Inflammatory macrophage treated with lipopolysaccharide for 4 hours (primary cell): ENCODE measurements around the gene NSL1.
"Not testable (repeated sequence)": the region's sequence is repeated elsewhere in the genome, so short reads cannot be mapped to it uniquely, and the experiment has no call there.

ENCODE experiments used
- DNase-seq: peaks from one replicate; pipeline ENCODE4 v3.0.0-alpha.2; 2020

Gene NSL1, protein sequence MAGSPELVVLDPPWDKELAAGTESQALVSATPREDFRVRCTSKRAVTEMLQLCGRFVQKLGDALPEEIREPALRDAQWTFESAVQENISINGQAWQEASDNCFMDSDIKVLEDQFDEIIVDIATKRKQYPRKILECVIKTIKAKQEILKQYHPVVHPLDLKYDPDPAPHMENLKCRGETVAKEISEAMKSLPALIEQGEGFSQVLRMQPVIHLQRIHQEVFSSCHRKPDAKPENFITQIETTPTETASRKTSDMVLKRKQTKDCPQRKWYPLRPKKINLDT

GRCh38 chr1:212791676-212792395 lies at the start of gene NSL1, which contains the start of gene TATDN3:
Gene NSL1, minus strand, starts transcription at chr1:212791777. Its CDS starts 14 bp downstream, at chr1:212791763.
Gene TATDN3, plus strand, starts transcription at chr1:212791894. Its CDS starts 28 bp downstream, at chr1:212791922.
- DNase-seq: peak; percentile 92

DNA sequence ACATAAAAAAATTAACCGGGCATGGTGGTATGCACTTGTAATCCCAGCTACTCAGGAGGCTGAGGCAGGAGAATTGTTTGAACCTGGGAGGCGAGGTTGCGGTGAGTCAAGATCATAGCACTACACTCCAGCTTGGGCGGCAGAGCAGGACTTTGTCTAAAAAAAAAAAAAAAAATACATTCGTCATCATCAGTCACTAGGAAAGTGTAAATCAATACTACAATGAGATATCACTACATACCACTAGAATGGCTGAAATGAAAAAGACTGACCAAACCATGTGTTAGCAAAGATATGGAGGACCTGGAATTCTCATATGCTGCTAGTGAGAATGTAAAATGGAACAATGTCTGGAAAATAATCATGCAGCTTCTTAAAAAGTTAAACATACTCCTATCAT lies 46.6 kb upstream of the NSL1 start:
- DNase-seq: no peak

DNA sequence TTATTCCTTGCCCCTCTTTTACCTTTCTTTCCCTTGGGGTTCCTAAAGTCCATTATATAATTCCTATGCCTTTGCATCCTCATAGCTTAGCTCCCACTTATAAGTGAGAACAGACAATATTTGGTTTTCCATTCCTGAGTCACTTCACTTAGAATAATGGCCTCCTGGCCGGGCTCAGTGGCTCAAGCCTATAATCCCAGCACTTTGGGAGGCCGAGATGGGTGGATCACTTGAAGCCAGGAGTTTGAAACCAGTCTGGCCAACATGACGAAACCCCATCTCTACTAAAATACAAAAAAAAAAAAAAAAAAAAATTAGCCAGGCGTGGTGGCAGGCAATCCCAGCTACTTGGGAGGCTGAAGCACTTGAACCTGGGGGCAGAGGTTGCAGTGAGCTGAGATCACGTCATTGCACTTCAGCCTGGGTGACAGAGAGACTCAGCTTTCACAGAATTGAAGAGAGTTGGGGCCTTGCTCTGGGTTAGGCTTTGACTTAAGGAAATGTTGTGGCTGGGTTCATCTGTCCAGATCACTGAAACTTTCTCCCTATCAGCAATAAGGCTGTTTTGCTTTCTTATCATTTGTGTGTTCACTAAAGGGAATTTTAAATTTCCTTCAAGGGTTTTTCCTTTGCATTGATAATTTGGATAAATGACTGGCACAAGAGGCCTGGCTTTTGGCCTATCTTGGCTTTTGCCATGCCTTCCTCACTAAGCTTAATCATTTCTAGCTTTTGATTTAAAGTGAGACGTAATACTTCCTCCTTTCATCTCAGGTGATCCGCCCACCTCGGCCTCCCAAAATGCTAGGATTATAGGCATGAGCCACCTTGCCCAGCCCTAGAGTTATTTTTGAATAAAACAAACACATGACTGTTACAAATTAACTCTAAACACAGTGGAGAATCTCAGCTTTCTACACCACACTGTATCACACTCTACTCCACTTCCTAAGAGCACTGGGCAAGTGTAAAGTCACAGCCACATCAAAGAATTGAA lies 41.9 kb upstream of the NSL1 start:
- not testable (repeated sequence) for DNase-seq

DNA sequence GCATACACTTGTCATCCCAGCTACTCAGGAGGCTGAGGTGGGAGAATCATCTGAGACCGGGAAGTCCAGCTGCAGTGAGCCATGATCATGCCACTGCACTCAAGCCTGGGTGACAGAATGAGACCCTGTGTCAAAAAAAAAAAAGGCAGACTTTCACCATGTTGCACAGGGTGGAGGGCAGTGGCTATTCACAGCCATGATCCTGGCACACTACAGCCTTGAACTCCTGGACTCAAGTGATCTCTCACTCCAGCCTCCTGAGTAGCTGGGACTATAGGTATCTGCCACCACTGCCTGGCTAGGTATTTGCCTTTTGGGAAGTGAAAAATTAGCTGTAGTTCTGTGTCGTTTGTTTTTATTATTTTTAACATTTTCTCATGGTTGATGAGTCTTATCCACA lies 36.8 kb upstream of the NSL1 start:
- no peak for DNase-seq

GRCh38 chr1:212827831-212828278 lies 36.3 kb upstream of the NSL1 start:
- no peak for DNase-seq

GRCh38 chr1:212827171-212827776 lies 35.7 kb upstream of the NSL1 start:
- DNase-seq: no peak

- DNase-seq: no peak
These were observed 34.3 kb upstream of the NSL1 start for GRCh38 chr1:212825798-212826452.

DNA sequence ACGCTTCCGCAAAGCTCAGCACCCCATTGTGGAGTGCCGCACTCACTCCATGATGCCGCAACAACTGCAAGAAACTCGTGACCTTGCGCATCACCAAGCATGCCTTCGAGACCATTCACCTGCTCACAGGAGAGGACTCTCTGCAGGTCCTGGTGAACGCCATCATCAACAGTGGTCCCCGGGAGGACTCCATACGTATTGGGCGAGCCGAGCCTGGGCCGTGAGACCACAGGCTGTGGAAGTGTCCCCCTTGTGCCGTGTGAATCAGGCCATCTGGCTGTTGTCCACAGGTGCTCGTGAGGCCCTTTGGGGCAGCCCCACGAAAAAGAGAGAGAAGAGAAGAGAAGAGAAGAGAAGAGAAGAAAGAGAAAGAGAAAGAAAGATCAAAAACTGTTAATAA lies 32.6 kb upstream of the NSL1 start:
- DNase-seq: no peak

DNA sequence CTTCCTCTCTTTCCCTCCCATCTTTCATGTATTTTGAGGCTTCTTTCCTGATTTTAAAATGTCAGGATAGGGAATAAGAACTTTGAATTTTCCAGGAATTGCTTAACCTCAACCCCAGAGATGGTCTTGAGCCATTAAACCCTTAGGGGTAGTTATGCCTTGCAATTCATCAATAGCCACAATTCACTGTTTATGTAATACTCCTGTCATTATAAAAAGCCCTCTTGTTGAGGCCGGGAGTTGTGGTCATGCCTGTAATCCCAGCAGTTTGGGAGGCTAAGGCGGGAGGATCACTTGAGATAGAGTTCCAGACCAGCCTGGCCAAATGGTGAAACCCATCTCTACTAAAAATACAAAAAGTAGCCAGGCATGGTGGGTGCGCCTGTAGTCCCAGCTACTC lies 31.4 kb upstream of the NSL1 start:
- no peak for DNase-seq

DNA sequence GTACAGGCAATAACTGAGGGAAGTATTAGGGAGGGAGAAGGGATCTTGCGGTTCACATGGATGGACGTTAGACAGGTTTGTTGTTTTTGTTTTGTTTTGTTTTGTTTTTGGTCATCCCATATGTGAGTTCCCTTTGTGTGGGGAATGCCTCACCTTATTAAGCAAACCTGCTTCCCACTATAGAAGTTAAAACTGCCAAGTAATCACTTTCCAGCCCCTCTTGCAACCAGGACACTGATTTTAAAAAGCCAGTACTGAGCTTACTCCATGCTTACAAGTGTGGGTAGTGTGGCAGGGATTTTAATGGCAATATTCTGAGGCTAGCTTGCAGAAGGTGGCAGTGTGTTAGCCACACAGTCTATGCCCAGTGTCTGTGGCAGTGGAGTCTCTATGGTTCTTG lies 29.4 kb upstream of the NSL1 start:
- DNase-seq: no peak

GRCh38 chr1:212819726-212820125 lies 28.1 kb upstream of the NSL1 start:
- DNase-seq: peak; percentile 89

GRCh38 chr1:212816567-212817278 lies 25.1 kb upstream of the NSL1 start:
- DNase-seq: no peak

DNA sequence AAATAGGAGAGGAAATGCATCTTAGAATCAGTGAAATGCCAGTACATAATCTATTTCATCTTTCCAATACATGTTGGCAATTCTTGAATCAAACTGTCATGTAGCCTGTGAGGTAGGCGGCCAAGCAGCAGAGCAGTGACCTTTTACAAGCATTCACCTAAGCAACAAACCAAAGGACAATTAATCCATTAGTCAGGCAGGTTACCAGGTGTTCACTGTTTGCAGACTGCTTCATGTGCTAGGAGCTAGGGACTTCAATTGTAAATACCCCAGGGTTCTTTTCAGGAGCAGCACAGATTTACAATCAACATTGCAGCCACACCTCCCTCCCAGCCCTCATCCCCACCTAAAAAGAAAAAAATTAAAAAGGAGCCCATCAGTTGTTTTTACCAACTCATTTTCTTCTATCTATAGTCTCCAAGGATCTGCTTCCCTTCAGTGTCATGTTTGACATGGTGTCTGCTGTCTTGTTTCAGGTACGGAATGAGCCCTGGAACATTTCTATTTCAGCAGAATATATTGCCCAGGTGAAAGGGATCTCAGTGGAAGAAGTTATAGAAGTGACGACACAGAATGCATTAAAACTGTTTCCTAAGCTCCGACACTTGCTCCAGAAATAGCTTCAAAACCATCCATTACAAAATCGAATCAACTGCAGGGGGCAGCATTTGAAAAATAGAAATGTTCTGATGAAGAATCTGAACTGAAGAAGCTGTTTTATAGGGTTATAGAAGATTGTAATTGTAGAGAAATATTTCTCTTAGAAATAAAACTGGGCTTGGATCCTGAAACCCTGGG lies 23.2 kb upstream of the NSL1 start:
- DNase-seq: peak; percentile 40

DNA sequence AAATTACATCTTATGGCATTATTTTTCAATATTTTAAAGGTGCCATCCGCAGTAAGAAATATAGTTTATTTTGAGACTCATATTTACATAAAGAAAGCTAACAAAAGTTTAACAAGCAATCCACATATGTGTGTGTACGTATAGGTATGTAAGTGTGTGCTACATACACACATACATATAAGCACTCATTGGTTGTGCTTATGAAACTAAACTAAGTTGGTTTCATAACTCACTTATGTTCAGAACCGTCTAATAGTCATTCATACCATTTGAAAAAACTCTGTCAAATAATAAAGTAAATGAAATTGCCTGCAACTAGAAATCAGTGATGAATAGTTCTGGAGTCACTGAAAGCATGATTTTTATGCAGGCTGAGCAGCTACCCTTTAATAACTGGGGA lies 14.2 kb upstream of the NSL1 start:
- no peak for DNase-seq

GRCh38 chr1:212797681-212798080 lies 6.1 kb upstream of the NSL1 start:
- peak; percentile 31 for DNase-seq

GRCh38 chr1:212794561-212795014 lies 3.0 kb upstream of the NSL1 start:
- DNase-seq: peak; percentile 95

- no peak for DNase-seq
These were observed 875 bp upstream of the NSL1 start for GRCh38 chr1:212792396-212792908.

DNA sequence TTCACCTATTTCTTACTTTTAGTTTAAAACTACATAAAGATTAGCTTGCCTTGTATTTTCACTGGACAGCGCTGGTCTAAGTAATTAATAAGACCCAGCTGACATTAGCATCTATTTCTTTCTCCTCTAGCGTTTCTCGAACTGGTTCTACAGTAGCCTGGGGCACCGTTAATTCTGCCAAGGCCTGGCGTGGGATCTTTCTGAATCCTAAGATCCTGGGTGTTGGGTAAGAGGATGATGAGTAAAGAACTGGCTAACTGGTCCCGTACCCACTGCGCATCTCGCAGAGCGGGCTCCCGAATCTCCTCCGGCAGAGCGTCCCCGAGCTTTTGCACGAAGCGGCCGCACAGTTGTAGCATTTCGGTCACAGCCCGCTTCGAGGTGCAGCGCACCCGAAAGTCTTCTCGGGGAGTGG lies 309 bp downstream of the NSL1 start:
- DNase-seq: peak; percentile 77

GRCh38 chr1:212785871-212786270 lies 5.7 kb downstream of the NSL1 start:
- DNase-seq: no peak

- DNase-seq: no peak
These were observed 7.6 kb downstream of the NSL1 start for GRCh38 chr1:212783976-212784375.
